ENCODE data around the gene NSUN4. TPM values are rescaled to one million over a fixed set of nuclear protein-coding genes. Genes with fewer than 3 reads are reported as not detected.
A peak's percentile ranks its signal among the peaks of the same experiment; 100 is the strongest.
"Not testable (repeated sequence)": the region's sequence is repeated elsewhere in the genome, so short reads cannot be mapped to it uniquely, and the experiment has no call there.

Gene NSUN4
- total RNA-seq, 8 experiments from 2014 or later, result 14.5 to 22.4 (median 16.2) TPM

GRCh38 chr1:46333300-46334029 is 7.1 kb upstream of the NSUN4 start:
- in situ Hi-C loops (cut with MboI; ENCODE audit: low pct_unique_long_range_greater_than_20kb in 2 of 9, low sequenced_read_pairs in 9 of 9, unreplicated experiment in 9 of 9), result no loop called here
- peak; percentile 32 to 100 (median 64) for ATAC-seq (replicated peaks in 6 of 8)
- no peak overlapping the region for H3K27ac ChIP-seq
- no peak overlapping the region for H3K4me3 ChIP-seq
- H3K4me1 ChIP-seq (replicated peaks in 1 of 2), result peaks cover 0 to 9% of the 10 kb centered on the region in 2 donors
- 29 to 100% (median 75%) methylated on average over 1 to 9 of the region's 9 CpGs; no CpG with 5 or more reads in 1 of the 10 experiments for WGBS, 10 experiments

- Histone ChIP-seq H3K4me3 (no peak overlapping the region), H3K4me1 (replicated peaks in 1 of 2) (peaks cover 0 to 9% of the 10 kb centered on the region in 2 donors), H3K27ac (no peak overlapping the region)
- in situ Hi-C loops (cut with MboI; ENCODE audit: low pct_unique_long_range_greater_than_20kb in 2 of 9, low sequenced_read_pairs in 9 of 9, unreplicated experiment in 9 of 9), result no loop called here
- ATAC-seq (replicated peaks in 6 of 8), result no peak
- WGBS, 10 experiments, result 56 to 100% (median 83%) methylated on average over 1 to 2 of the region's 2 CpGs; no CpG with 5 or more reads in 5 of the 10 experiments
Observed at GRCh38 chr1:46334030-46334384, 6.6 kb upstream of the NSUN4 start.

- H3K27ac ChIP-seq, result no peak overlapping the region
- 40 to 96% (median 88%) methylated on average over 2 to 3 of the region's 3 CpGs for WGBS, 10 experiments
- in situ Hi-C loops (cut with MboI; ENCODE audit: low pct_unique_long_range_greater_than_20kb in 2 of 9, low sequenced_read_pairs in 9 of 9, unreplicated experiment in 9 of 9), result no loop called here
- ATAC-seq (replicated peaks in 6 of 8), result no peak
- peaks cover 6 to 14% of the 10 kb centered on the region in 2 donors for H3K4me1 ChIP-seq (replicated peaks in 1 of 2)
- H3K4me3 ChIP-seq, result no peak overlapping the region
Observed at GRCh38 chr1:46335081-46335480, 5.5 kb upstream of the NSUN4 start.

GRCh38 chr1:46337409-46337808 is 3.2 kb upstream of the NSUN4 start:
- H3K4me1 ChIP-seq (replicated peaks in 1 of 2), result peaks cover 13% of the 10 kb centered on the region in 2 donors
- ATAC-seq (replicated peaks in 6 of 8); H3K27ac ChIP-seq; in situ Hi-C loops (cut with MboI; ENCODE audit: low pct_unique_long_range_greater_than_20kb in 2 of 9, low sequenced_read_pairs in 9 of 9, unreplicated experiment in 9 of 9); H3K4me3 ChIP-seq: not testable (repeated sequence)
- WGBS, 10 experiments, result 91 to 100% (median 99%) methylated on average over 1 to 9 of the region's 14 CpGs

- 39 to 100% (median 87%) methylated on average over 2 to 15 of the region's 31 CpGs; no CpG with 5 or more reads in 4 of the 10 experiments for WGBS, 10 experiments
- no peak for ATAC-seq (replicated peaks in 6 of 8)
- in situ Hi-C loops (cut with MboI; ENCODE audit: low pct_unique_long_range_greater_than_20kb in 2 of 9, low sequenced_read_pairs in 9 of 9, unreplicated experiment in 9 of 9), result no loop called here
- Histone ChIP-seq H3K4me3 (peak overlapping the region; percentile 60 to 99 (median 75)), H3K27ac (peak overlapping the region; percentile 89 to 92), H3K4me1 (replicated peaks in 1 of 2) (peaks cover 13% of the 10 kb centered on the region in 2 donors)
Observed at GRCh38 chr1:46341222-46342083, 846 bp downstream of the NSUN4 start.

- Histone ChIP-seq H3K4me1 (replicated peaks in 1 of 2) (peaks cover 13% of the 10 kb centered on the region in 2 donors), H3K4me3 (no peak overlapping the region), H3K27ac (no peak overlapping the region)
- no peak for ATAC-seq (replicated peaks in 6 of 8)
- in situ Hi-C loops (cut with MboI; ENCODE audit: low pct_unique_long_range_greater_than_20kb in 2 of 9, low sequenced_read_pairs in 9 of 9, unreplicated experiment in 9 of 9), result no loop called here
- 80 to 100% (median 96%) methylated on average over 1 to 6 of the region's 6 CpGs; no CpG with 5 or more reads in 5 of the 10 experiments for WGBS, 10 experiments
Observed at GRCh38 chr1:46342084-46342656, 1.6 kb downstream of the NSUN4 start.

- no peak for ATAC-seq (replicated peaks in 6 of 8)
- in situ Hi-C loops (cut with MboI; ENCODE audit: low pct_unique_long_range_greater_than_20kb in 2 of 9, low sequenced_read_pairs in 9 of 9, unreplicated experiment in 9 of 9), result no loop called here
- 0 to 100% (median 94%) methylated on average over 1 to 4 of the region's 8 CpGs; no CpG with 5 or more reads in 5 of the 10 experiments for WGBS, 10 experiments
- no peak overlapping the region for H3K27ac ChIP-seq
- H3K4me3 ChIP-seq, result no peak overlapping the region
- H3K4me1 ChIP-seq (replicated peaks in 1 of 2), result peaks cover 13% of the 10 kb centered on the region in 2 donors
Observed at GRCh38 chr1:46342677-46343350, 2.2 kb downstream of the NSUN4 start.

GRCh38 chr1:46343351-46343695 is 2.7 kb downstream of the NSUN4 start:
- in situ Hi-C loops (cut with MboI; ENCODE audit: low pct_unique_long_range_greater_than_20kb in 2 of 9, low sequenced_read_pairs in 9 of 9, unreplicated experiment in 9 of 9), result no loop called here
- Histone ChIP-seq H3K4me1 (replicated peaks in 1 of 2) (peaks cover 13% of the 10 kb centered on the region in 2 donors), H3K4me3 (no peak overlapping the region), H3K27ac (no peak overlapping the region)
- WGBS, 10 experiments, result 50 to 100% (median 88%) methylated on average over 1 to 4 of the region's 4 CpGs; no CpG with 5 or more reads in 3 of the 10 experiments
- ATAC-seq (replicated peaks in 6 of 8), result no peak

- 73 to 96% (median 88%) methylated on average over 1 to 4 of the region's 4 CpGs; no CpG with 5 or more reads in 3 of the 10 experiments for WGBS, 10 experiments
- in situ Hi-C loops (cut with MboI; ENCODE audit: low pct_unique_long_range_greater_than_20kb in 2 of 9, low sequenced_read_pairs in 9 of 9, unreplicated experiment in 9 of 9), result no loop called here
- peaks cover 13% of the 10 kb centered on the region in 2 donors for H3K4me1 ChIP-seq (replicated peaks in 1 of 2)
- no peak overlapping the region for H3K27ac ChIP-seq
- no peak for ATAC-seq (replicated peaks in 6 of 8)
- no peak overlapping the region for H3K4me3 ChIP-seq
Observed at GRCh38 chr1:46343705-46344104, 3.1 kb downstream of the NSUN4 start.

GRCh38 chr1:46344481-46344880 is 3.9 kb downstream of the NSUN4 start:
- WGBS, 10 experiments, result 80 to 100% (median 97%) methylated on average over 1 to 3 of the region's 3 CpGs; no CpG with 5 or more reads in 3 of the 10 experiments
- in situ Hi-C loops (cut with MboI; ENCODE audit: low pct_unique_long_range_greater_than_20kb in 2 of 9, low sequenced_read_pairs in 9 of 9, unreplicated experiment in 9 of 9), result no loop called here

GRCh38 chr1:46345281-46345680 is 4.7 kb downstream of the NSUN4 start:
- peaks cover 7 to 8% of the 10 kb centered on the region in 2 donors for H3K4me1 ChIP-seq (replicated peaks in 1 of 2)
- ATAC-seq (replicated peaks in 6 of 8), result no peak
- H3K4me3 ChIP-seq, result no peak overlapping the region
- in situ Hi-C loops (cut with MboI; ENCODE audit: low pct_unique_long_range_greater_than_20kb in 2 of 9, low sequenced_read_pairs in 9 of 9, unreplicated experiment in 9 of 9), result no loop called here
- H3K27ac ChIP-seq, result no peak overlapping the region

More at GRCh38 chr1:46344481-46344880, 3.9 kb downstream of the NSUN4 start:
- no peak overlapping the region for H3K4me3 ChIP-seq
- H3K4me1 ChIP-seq (replicated peaks in 1 of 2), result peaks cover 10 to 11% of the 10 kb centered on the region in 2 donors
- no peak overlapping the region for H3K27ac ChIP-seq
- no peak for ATAC-seq (replicated peaks in 6 of 8)

- Histone ChIP-seq H3K4me3 (no peak overlapping the region), H3K27ac (no peak overlapping the region), H3K4me1 (replicated peaks in 1 of 2) (no peaks in the 10 kb centered on the region)
- 83 to 100% (median 93%) methylated on average over 1 to 2 of the region's 2 CpGs; no CpG with 5 or more reads in 2 of the 10 experiments for WGBS, 10 experiments
- no peak for ATAC-seq (replicated peaks in 6 of 8)
- in situ Hi-C loops (cut with MboI; ENCODE audit: low pct_unique_long_range_greater_than_20kb in 2 of 9, low sequenced_read_pairs in 9 of 9, unreplicated experiment in 9 of 9), result no loop called here
Observed at GRCh38 chr1:46352363-46352762, 11.8 kb downstream of the NSUN4 start.

Measured in motor neuron (in vitro differentiated cells).